Measurements from ENCODE around the gene CTRL. TPM values are rescaled to one million over a fixed set of nuclear protein-coding genes. Genes with fewer than 3 reads are reported as not detected.

Gene CTRL
- total and polyA plus RNA-seq, 5 donors from 2014 or later, result 0.21 to 8.0 (median 1.1) TPM

- Mint-ChIP-seq H3K27me3 (no peaks in the 10 kb centered on the region), H3K4me1 (peaks cover 0 to 16% (median 10%) of the 10 kb centered on the region in 4 donors), H3K36me3 (peaks cover 33% of the 10 kb centered on the region), H3K27ac (no peak overlapping the region), H3K4me3 (no peak overlapping the region), H3K9me3 (no peaks in the 10 kb centered on the region)
- H3K4me1 ChIP-seq (ENCODE audit: control insufficient read depth, insufficient read depth, low read length, poor library complexity, severe bottlenecking), result peaks cover 11% of the 10 kb centered on the region
- no peaks in the 10 kb centered on the region for H3K9me3 ChIP-seq (ENCODE audit: control insufficient read depth in 2 of 2, low read length in 2 of 2)
- no peak overlapping the region for H3K4me3 ChIP-seq (ENCODE audit: low read depth, low read length)
- DNase-seq (no peak), ATAC-seq (ENCODE audit: low read depth in 2 of 2) (no peak)
- peaks cover 84% of the 10 kb centered on the region for H3K36me3 ChIP-seq (ENCODE audit: control insufficient read depth, insufficient read depth, low read length)
- no peaks in the 10 kb centered on the region for H3K27me3 ChIP-seq (ENCODE audit: control insufficient read depth, insufficient read depth, low read length)
- no peak overlapping the region for H3K27ac ChIP-seq (ENCODE audit: insufficient read depth, low read length, poor library complexity, severe bottlenecking)
Observed at GRCh38 chr16:67879936-67880335, 51.7 kb downstream of the CTRL start.

Other genes starting within 250 kb of the CTRL start
- gene GFOD2, start 212.5 kb downstream of the CTRL start, total RNA-seq, result 11.2 TPM
- 10 to 100 TPM in 3 of 4 donors, 1 to 10 TPM in 1; 9.0 to 12.1 (median 11.6) TPM for gene GFOD2, start 212.5 kb downstream of the CTRL start, polyA plus RNA-seq
- gene RANBP10, start 125.3 kb downstream of the CTRL start, total RNA-seq, result 29.4 TPM
- gene RANBP10, start 125.3 kb downstream of the CTRL start, polyA plus RNA-seq, result 10 to 100 TPM in 1 of 4 donors, 1 to 10 TPM in 3; 7.3 to 10.0 (median 8.0) TPM
- gene TSNAXIP1, start 125.0 kb downstream of the CTRL start, total RNA-seq, result 0.39 TPM
- not detected for gene TSNAXIP1, start 125.0 kb downstream of the CTRL start, polyA plus RNA-seq
- gene THAP11, start 89.5 kb downstream of the CTRL start, total RNA-seq, result 32.2 TPM
- 100 to 1,000 TPM; 132 to 166 (median 141) TPM for gene THAP11, start 89.5 kb downstream of the CTRL start, polyA plus RNA-seq
- 48.5 TPM for gene NUTF2, start 84.9 kb downstream of the CTRL start, total RNA-seq
- 100 to 1,000 TPM; 115 to 158 (median 131) TPM for gene NUTF2, start 84.9 kb downstream of the CTRL start, polyA plus RNA-seq
- gene CENPT, start 84.2 kb downstream of the CTRL start, total RNA-seq, result 79.9 TPM
- 10 to 100 TPM; 13.5 to 17.1 (median 14.6) TPM for gene CENPT, start 84.2 kb downstream of the CTRL start, polyA plus RNA-seq
- gene EDC4, start 58.8 kb downstream of the CTRL start, total RNA-seq, result 103 TPM
- 10 to 100 TPM; 24.7 to 42.3 (median 33.8) TPM for gene EDC4, start 58.8 kb downstream of the CTRL start, polyA plus RNA-seq
- 2.7 TPM for gene NRN1L, start 47.0 kb downstream of the CTRL start, total RNA-seq
- gene NRN1L, start 47.0 kb downstream of the CTRL start, polyA plus RNA-seq, result under 1 TPM in 2 of 4 donors, not detected in 2; 0.37 to 0.65 TPM
- 14.3 TPM for gene PSKH1, start 38.6 kb downstream of the CTRL start, total RNA-seq
- 10 to 100 TPM; 16.1 to 25.3 (median 23.3) TPM for gene PSKH1, start 38.6 kb downstream of the CTRL start, polyA plus RNA-seq
- 136 TPM for gene PSMB10, start 5.0 kb upstream of the CTRL start, total RNA-seq
- gene PSMB10, start 5.0 kb upstream of the CTRL start, polyA plus RNA-seq, result 100 to 1,000 TPM; 478 to 673 (median 596) TPM
- gene LCAT, start 12.3 kb upstream of the CTRL start, total RNA-seq, result 11.0 TPM
- under 1 TPM; 0.25 to 0.77 (median 0.59) TPM for gene LCAT, start 12.3 kb upstream of the CTRL start, polyA plus RNA-seq
- 30.4 TPM for gene SLC12A4, start 36.8 kb upstream of the CTRL start, total RNA-seq
- gene SLC12A4, start 36.8 kb upstream of the CTRL start, polyA plus RNA-seq, result 1 to 10 TPM; 5.0 to 6.4 (median 5.8) TPM
- 0.44 TPM for gene DPEP3, start 48.6 kb upstream of the CTRL start, total RNA-seq
- under 1 TPM in 1 of 4 donors, not detected in 3; 0.19 TPM for gene DPEP3, start 48.6 kb upstream of the CTRL start, polyA plus RNA-seq
- gene DPEP2, start 67.6 kb upstream of the CTRL start, total RNA-seq, result 52.4 TPM
- gene DPEP2, start 67.6 kb upstream of the CTRL start, polyA plus RNA-seq, result 10 to 100 TPM; 52.2 to 70.0 (median 63.4) TPM
- not detected for gene DPEP2NB, start 84.0 kb upstream of the CTRL start, total RNA-seq
- not detected for gene DPEP2NB, start 84.0 kb upstream of the CTRL start, polyA plus RNA-seq
- 14.9 TPM for gene DDX28, start 91.4 kb upstream of the CTRL start, total RNA-seq
- gene DDX28, start 91.4 kb upstream of the CTRL start, polyA plus RNA-seq, result 10 to 100 TPM; 48.0 to 68.2 (median 63.9) TPM
- 15.2 TPM for gene DUS2, start 91.4 kb upstream of the CTRL start, total RNA-seq
- 10 to 100 TPM in 2 of 4 donors, 1 to 10 TPM in 2; 7.7 to 11.5 (median 10.3) TPM for gene DUS2, start 91.4 kb upstream of the CTRL start, polyA plus RNA-seq
- 115 TPM for gene NFATC3, start 153.5 kb upstream of the CTRL start, total RNA-seq
- 10 to 100 TPM; 52.0 to 67.5 (median 56.6) TPM for gene NFATC3, start 153.5 kb upstream of the CTRL start, polyA plus RNA-seq